Measurements from ENCODE around the gene COL7A1.

The COL7A1 gene

DNA sequence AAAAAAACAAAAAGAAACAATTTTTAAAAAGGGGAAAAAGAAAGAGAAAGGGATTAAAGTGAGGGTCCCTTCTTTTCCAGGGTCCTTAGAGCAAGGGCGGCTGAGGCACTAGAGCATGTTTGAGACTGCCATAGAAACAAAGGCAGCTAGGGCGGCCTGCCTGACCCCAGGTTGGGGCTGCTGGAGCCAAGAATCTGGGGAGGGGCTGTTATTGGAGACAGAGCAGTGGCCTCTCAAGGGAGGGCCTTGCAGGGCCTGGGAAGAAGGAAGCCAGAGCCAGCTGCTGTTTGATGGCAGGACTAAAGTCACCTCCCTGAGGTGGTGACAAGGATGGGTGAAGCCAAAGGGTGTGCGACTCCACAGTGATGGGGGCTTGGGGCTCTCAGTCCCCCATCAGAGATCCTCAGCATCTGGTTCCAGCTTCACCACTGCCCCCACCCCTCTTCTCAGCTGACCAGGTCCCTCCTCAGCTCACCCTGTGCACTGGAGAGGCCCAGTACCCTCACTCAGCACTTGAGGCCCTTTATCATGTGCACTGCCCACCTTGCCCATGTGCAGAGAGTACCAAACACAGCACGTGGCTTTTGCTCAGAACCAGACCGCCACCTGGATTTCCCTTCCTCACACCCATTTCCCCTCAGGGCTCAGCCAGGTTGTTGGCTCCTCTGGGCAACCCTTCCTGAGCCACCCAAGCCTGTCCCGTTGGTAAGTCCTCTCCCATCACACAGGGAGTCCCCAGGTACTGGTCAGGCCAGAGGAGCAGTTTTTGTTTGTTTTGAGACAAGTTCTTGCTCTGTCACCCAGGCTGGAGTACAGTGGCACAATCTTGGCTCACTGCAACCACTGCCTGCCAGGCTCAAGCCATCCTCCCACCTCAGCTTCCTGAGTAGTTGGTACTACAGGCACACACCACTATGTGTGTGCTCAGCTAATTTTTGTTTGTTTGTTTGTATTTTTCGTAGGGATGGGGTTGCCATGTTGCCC is 24.7 kb upstream of the COL7A1 start:
- no peak for DNase-seq

DNA sequence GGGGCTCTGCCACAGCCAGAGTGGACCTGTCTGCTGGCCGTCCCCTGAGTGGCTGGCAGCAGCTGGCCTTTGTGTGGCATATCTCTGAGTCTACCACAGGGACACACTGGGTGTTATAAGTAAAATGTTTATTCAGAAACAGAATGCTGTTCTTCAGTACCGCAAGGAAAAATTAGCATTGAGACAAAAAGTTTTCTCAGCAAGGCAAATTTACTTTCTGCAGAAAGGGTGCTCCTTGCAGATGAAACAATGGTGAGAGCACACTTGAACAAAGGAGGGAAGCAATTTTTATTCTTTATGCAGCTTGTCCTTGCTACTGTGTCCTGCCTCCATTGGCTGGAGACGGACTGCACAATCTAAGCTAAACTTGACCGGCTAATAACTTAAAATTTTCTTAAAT is 22.4 kb upstream of the COL7A1 start:
- DNase-seq = no peak

DNA sequence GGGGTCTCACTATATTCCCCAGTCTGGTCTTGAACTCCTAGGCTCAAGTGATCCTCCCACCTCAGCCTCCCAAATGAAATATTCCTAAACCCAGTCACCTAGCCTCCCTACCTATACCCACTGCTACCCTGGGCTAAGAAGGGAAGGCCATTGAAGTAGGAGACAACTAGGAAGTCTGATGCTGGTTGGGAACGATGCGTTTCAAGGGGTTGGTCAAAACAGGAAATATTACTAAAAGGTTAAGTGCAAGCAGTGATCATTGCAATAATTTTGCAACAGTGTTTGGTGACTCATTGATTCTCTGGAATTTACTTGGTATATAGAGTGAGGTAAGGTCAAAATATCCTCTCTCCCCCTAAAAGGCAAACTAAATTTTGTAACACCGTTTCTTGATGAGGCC is 18.9 kb upstream of the COL7A1 start:
- DNase-seq = no peak

DNA sequence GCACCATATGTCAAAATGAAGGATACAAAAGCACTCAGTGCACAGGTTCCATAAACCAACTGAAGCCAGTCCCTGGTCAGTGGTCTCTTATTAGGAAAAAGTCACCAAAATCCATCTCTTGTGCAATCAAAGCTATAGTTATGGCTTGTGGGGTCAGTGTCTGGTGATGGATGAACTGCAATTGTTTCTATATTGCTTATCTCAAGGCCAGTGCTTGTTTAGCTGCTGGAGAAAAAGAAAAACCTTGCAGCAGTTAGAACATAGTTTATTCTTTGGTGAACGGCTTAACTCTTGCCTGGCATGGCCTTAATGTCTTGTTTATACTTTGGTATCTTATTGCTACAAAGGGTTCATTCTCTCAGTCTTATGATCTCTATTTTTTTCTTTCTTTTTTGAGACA is 17.2 kb upstream of the COL7A1 start:
- DNase-seq = no peak

DNA sequence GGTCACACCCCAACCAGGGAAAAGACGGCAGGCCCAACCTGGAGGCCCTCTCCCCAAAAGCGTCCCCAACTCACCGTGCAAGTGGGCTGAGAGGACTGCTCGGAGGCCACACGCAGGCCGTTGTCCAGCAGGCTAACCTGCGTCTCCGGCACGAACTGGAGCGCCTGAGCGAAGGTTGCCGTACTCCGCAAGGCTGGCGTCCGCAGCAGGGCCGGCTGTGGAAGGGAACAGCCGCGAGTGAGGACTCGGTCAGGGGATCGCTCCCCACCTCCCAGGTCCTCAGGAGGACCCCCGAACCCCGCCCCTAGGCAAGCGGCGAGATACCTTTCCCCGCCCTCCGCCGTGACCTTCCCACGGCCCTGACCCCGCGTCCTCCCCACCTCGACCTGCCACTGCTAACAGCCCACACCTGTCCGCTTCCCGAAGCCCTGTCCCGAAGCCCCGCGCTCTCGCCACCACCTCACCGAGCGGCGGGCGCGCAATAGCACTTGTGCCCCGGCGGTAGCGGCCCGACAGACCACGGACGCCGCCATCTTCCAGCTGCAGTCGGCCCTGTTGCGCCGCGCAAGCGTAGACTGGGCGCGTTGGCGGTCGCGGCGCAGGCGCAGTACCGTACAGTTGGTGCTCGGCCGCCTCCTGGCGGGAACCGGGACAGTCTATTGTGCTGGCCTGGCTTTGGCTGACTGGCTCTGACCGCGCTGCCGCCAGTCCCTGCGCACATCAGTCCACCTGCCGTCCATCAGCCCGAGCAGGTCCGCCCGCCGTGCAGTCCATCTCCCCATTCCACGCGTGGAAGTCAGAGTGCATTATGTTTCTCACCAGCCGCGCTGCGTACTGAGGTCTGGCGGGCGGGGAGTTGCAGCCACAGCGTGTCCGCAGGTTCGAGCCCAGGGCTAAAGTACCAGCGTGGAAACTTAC is 14.2 kb upstream of the COL7A1 start, which contains the start of gene UQCRC1:
Gene UQCRC1 (minus strand): TSS at position 559 of the 918 bp plus-strand sequence. CDS start 26 bp downstream, at position 533.
- peak; percentile 88 for DNase-seq

DNA sequence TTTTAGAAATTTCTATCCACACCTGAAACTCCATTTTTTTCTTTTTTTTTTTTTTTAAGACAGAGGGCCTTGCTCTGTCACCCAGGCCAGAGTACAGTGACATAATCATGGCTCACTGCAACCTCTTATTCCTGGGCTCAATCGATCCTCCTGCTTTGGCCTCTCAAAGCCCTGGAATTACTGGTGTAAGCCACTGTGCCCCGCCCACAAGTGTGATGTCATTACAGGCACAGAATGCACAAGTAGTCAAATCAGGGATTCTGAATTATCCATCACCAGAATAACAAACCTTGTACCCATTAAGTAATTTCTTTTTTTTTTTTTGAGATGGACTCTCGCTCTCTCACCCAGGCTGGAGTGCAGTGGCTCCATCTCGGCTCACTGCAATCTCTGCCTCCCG is 12.4 kb upstream of the COL7A1 start:
- DNase-seq = no peak

DNA sequence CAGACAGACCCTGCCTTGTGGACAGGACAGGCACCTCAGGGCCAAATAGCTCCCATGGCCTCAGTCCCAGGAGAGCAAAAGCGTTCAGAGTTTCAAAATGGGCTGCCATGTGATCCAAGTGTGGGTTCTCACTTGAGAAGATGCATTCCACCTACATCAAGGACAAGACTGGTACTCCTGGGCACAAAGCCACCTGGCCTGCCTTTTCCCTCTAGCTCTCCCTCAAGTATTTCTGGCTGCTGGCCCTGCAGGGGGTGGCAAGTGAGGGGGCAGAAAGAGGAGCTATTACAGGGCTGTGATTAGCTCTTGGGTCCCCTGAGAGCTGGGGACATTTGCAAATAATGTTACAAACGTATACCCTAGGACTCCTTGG is 6.5 kb upstream of the COL7A1 start:
- DNase-seq = no peak

DNA sequence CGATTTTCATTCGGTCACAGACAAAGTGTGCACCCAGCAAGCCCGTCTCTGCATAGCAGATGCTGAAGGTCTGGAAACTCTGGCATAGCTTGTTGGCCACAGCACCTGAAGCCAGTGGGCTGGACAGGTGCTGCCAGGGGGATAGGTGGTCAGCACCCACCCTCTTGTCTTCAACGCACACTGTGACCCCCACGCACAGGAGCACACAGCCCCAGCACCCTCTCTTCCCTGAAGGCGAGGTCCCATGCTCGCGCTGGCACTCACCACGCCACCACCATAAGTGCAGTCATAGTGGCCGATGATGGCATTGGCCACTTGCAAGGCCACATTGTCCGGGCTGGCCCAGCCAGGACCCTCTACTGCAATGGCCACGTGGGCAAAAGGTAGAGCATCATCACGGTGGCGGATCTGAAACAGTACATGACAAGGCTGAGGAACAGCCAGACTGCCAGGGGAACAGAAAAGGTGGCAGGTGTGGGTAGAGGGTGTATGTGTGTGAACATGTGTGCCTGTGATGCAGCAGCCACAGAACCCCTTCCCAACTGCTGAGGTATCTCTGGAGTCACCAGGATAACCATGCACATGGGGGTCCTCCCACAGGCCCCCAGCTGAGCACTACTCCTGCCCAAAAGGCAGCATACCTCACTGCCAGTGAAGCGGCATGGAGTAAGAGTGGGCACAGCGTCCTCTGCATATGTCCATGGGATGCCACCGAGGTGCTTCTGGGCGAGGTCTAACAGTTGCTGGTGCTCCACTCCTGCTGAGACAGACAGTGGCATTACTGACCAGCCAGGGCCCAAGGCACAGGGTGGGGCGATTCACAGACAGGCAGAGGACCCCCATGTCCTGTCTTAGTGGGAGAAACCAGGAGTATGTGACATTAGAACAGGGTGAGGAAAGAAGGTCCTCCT is 5.8 kb upstream of the COL7A1 start:
- DNase-seq = no peak

DNA sequence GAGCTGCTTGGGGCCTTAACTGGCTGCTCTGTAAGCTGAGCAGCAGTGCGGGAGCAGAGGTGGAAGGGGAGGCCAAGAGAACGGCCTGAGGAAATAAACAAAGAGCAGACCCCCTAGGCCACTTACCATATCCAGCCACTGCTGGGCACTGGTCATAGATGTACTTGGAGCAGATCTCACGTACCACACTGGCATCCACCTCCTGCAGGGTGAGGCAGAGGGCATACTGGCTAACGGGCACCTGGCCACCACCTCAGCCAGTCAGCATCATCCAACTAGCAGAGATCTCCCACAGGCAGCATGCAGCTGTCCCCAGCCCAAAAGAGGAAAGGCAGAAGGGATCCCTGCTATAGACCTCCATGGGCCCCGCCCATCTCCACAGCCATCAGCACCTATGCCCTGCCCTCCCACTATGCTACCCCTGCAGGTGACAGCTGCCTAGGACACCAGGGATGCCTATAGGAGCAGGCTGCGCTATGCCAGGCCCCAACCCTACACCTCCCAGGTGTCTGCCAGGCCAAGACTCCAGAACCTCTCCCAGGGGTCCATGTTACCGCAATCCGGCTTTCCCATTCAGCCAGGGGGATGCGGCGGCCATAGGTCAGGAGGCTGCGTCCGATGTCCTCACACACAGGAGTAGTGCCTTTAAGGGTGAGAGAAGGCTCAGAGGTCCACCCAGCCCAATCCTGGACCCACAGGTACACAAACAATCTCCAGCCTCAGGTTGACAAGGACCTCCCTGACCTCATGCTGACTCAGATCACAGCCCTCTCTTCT is 4.6 kb upstream of the COL7A1 start:
- no peak for DNase-seq

DNA sequence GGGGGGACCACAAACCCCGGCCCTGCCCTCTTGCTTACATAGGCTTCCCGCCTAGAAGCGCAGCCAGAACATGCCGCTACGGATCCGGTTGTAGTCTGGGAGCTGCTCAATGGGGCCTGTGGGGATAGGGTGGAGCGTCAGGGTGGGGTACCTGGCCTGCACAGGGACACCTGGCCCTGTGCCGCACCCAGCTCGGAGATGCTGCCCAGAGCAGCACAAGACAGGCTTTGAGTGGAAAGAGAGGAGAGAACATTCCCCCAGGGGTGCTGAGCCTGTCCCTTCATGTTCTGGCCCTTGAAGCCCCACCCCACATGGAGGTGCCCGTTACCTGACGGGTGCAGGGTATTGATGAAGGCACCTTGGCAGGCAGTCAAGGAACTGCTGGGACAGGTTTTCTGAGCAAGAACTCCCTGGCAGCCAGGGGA is 4.0 kb upstream of the COL7A1 start:
- DNase-seq = no peak

DNA sequence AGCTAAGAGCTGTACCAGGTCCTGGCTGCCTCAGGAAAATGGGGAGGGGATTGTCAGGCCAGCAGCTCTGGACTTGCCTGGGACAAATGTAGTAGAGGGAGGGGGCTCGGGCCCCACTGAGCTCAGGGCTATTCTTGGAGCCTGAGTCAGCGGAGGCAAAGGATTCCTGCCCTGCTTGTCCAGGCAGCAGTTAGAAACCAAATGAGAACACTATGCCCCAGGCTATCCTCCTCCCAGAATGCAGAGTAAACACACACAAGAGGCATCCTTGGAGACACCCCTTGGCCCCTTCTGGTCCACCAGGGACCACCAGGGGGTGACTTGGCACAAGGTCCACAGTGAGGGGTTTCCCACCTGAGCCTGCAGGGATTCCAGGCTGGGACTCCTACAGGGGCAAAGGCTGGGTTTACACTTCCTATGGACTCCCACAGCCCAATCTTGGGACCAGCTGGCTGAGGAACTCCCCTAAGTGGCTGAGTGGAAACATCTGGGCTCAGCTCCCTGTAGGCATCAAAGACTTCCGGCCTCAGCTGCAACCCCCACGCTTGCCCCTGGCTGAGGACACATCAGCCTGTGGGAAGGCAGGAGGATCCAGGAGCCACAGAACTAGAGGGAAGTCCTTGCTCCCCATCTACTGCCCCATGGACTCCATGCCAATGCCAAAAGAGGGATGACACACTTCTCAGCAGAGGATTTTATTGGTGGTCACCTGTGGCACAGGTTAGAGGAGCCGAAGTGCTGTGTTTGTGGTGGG is 3.4 kb upstream of the COL7A1 start:
- no peak for DNase-seq

DNA sequence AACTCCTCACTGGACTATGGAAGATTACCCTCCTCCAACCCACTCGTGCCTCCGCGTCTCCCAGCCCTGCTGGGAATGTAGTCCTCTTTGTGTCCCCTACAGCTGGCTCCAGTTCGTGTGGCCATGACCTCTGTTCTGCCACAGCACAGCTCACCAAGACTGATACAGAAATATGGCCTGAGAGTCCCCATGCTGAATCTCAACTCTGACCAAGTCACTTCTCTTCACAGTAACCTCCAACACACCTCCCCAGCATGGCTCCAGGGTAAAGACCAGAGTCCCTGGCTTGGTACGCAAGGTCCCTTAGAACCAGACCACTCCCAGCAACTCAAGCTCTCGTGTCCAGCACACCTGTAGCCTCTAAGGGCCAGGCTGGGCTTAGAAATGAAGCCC is 2.3 kb upstream of the COL7A1 start:
- no peak for DNase-seq

DNA sequence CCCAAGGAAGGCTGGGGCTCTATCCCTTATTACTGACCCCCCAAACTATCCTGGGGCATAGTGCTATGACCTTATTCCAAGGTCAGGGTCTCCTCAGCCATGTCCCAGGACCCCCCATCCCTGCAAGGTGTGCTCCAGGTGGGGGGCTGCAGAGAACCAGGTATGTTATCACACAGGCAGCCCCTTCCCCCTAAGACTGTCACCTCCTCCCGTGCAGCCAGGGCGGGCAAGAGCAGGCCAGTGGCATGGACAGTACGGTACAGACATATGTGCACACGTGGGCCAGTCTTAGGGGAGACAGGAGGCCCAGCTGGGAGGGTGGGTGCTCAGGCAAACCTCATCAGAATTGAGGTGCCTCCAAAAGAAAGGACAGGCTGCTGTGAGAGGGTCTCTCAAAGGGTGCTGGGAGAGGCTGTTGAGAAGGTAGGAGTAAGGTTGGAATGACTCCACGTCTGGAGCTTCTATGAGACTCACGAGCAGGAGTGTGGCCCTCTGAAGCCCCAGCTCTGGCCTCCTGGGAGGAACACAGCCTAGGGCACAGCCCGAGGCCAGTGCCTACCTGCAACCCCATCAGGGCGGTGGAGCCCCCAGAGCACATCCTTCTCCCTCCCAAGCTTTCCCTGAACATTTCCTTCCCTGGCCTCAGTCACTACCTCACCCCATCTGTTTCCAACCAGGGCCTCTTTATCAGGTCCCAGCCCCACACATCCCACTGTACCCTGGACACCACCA is 1.7 kb upstream of the COL7A1 start:
- no peak for DNase-seq

DNA sequence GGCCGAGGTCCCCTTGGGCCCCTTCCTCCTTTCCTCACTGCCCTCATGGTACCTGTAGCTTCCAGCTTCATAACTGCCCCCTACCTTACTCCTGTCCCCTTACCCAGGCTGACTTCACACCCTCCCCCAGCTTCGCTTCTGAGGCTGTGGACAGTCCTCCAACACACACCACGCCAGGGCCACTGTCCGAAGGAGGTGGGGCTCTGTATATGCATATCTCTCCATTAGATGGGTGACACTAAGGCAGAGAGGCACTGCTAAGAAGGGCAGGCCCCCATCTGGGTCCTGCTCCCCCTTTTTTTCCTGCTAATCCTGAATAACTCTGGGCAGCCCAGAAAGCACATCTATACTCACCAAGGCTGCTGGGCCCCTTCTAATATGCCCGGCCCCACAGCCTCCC is 1.0 kb upstream of the COL7A1 start:
- no peak for DNase-seq

DNA sequence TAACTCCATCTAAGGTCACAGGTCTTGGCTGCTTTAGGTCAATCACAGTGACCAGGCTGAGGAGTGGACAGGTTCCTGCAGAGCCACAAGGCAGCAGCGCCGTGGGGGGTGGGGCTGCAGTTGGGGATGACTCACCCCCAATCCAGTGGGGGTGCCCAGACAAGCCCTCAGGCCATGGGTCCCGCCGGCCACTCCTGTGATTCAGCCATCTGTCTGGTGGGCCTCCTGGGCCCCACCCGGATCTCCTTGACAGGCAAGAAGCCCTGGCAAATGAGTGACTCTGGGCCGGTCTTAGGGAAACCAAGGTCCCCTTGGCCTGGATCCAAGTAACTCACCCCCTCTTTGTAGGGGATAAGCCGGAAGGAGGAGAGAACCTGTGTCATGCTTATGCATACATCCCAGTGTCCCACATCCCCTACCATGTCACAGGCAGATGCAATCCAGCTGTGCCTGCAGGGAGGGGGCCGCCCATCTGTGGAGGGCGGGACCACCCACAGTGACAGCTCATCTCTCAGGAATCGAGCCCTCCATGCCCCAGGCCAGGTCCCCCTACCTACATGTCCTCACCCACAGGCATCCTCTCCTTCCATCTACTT is 495 bp upstream of the COL7A1 start:
- no peak for DNase-seq

DNA sequence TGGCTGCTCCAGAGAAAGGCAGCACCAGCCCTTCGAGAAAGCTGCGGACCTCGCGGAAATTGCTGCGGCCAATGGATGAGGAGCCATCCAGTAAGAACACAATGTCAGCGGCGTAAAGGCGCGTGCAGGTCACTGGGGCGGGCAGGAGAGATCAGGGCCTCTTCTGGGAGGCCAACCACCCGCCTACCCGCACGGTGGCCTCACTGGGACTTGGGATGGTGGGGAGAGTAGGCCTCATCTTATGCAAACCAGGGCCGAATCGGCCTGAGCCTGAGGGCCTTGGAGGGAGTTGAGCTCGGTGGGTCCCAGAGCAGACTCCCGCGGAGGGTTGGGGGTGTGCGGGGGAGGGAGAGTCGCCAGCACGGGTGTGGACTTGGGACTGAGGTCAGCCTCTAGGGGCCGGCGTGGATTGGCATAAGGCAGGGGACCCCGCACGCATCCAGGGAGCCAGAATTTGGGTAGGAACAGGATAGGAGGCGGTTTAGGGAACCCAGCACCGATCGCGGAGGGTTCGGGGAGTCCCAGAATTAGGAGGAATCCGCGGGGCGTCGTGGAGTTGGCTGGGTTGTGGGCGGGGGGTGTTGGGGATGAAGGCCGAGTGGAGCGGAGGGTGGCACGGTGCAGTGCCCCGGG is 596 bp downstream of the COL7A1 start:
- DNase-seq = no peak

DNA sequence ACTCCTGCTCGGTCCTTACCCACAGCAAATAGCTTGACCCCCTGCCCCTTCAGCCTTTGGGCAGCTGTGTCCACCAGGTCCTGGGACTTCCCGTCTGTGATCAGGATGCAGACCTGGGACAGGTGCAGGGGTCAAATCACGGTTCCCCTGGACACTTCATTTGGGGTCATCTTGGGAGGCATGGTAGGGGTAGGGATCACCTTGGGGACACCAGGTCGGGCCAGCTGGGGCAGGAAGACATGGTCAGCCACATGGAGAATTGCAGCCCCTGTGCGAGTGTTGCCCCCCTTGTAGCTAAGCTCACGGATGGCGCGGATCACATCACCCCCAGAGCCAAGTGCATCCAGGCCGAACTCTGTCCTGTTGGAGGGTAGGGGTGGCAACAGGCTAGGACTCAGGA is 1.8 kb downstream of the COL7A1 start:
- no peak for DNase-seq

DNA sequence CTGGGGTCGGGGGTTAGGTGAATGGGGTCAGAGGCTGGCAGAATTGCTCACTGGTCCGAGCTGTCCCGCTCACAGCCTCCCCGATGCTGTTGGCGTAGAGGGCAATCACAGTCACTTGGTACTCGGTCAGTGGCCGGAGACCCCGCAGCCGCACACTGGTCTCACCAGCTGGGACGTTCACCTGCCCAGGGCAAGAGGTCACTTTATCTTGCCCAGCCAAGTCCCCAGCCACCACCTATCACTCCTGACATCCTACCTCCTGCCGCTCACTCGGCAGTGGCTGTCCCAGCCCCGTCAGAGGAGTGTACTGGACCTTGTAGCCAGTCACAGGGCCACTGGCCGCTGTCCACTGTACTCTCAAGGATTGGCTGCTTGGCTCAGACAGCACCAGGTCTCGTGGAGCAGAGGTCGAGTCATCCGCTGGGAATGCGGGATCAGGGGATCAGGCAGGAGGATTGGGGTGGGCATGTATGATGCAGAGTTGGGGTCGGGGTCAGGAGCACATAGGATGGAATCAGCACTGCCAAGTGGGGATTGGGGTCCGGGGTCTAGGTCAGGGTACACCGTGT is 2.5 kb downstream of the COL7A1 start:
- DNase-seq = no peak

Data from T-helper 9 cell (primary cell).